Measurements from ENCODE around the gene CFAP20DC.
"Not testable (repeated sequence)": the region's sequence is repeated elsewhere in the genome, so short reads cannot be mapped to it uniquely, and the experiment has no call there.

CFAP20DC gene

GRCh38 chr3:59049671-59050331 is at the start of gene CFAP20DC:
Gene CFAP20DC (minus strand): TSS chr3:59050025. CDS start chr3:59049631, 394 bp downstream.
- DNase-seq = peak; percentile 92

GRCh38 chr3:59098516-59098915 is 48.7 kb upstream of the CFAP20DC start:
- DNase-seq = not testable (repeated sequence)

DNA sequence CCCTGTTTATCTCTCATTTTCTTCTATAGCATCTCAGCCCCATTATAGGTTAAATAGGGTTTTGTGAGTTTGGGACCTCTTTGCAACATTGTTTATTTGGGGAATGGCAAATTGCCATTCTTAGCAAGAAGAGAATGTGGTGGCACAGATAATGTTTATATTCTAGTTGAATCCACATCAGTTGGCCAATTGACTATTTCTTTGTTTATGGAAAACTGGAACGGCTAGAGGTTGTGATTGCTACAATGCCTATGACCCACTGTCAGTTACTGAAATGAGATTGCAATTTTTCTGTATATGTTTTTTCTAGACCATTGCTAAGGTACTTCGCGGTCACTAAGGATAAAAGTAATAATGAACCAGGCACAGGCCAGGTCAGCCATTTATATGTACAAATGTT is 44.6 kb upstream of the CFAP20DC start:
- no peak for DNase-seq

- DNase-seq = no peak
Measured at GRCh38 chr3:59093521-59093920, 43.7 kb upstream of the CFAP20DC start.

DNA sequence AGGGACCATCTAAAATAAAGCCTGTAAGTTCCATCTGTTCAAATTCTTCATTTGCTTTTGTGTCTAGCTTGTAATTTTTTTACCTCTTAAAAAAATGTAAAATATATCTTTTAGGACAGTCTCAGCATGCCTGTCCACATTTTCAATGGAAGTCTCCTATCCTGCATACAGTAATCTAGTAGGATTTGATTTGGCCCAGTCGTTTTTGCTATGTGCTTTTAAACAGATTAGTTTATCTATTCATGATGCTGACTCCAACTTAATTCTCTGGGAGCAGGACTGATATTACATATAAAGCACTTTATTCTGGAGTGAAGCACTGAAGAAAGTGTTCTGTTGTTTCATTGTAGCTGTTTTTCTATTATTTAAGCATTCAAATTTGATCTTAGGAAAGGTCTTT is 38.9 kb upstream of the CFAP20DC start:
- DNase-seq = no peak

- no peak for DNase-seq
Measured at GRCh38 chr3:59085976-59086375, 36.2 kb upstream of the CFAP20DC start.

DNA sequence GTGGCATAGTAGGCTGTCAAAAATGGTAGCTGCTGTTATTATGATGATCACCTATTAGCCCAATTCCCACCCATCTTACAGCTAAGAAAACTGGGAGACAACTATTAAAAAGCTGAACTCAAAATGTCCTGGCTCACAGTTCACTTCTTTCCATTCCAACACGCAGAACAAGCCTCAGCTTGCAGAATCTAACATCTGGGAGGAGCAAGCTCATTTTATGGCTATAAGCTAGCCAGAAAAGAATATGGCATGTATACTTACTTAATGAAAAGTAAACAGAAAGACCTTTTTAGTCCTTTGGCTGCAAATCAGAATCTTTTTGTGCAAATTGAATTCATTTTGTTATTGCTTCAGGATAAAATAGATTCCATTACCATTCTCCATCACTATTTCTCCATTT is 34.8 kb upstream of the CFAP20DC start:
- no peak for DNase-seq

- DNase-seq = no peak
Measured at GRCh38 chr3:59082106-59082505, 32.3 kb upstream of the CFAP20DC start.

DNA sequence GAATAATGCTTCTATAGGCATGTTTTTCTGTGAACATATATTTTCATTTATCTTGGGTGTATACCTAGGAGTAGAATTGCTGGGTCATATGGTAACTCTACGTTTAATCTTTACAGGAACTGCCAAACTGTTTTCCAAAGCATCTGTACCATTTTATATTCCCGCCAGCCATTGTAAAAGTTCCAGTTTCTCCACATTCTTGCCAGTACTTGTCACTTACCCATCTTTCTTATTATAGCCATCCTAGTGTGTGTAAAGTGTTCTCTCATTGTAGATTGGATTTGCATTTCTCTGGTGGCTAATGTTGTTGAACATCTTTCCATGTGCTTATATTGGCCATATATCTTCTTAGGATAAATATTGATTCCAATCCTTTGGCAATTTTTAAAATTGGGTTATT is 31.2 kb upstream of the CFAP20DC start:
- no peak for DNase-seq

DNA sequence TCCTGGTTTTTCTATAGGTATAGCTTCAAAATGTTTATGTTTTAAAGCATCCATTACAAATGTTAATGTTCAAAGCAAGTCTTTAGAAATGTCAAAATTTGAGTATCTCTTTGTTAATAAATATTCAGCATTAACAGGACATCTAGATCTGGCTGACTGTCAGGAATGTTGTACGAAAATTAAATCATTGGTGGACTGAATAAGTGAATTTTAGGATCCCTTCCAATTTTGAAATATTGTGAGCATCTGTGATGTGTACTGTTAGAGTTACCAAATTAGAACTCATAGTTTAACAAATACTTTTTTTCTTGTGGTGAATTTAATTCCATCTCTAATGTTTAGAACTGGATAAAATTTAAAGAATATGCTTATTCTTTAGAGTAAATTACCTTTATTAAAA is 30.1 kb upstream of the CFAP20DC start:
- DNase-seq = no peak

DNA sequence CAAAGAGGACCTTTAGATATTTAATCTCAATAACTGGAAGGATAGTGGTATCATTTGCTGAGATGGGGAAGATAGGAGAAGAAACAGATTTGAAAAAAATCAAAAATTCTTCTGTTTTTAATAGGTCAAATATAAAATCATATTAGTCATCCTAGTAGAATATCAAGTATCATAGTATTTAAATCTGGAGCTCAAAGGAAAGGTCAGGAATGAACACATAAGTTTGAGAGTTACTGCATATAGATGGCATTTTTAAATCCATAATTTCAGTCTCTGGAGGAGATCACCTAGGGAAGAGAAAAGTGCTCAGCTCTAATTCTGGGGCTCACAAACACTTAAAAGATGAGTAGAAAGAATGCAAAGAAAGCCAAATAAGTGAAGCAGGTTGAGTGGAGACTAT is 24.9 kb upstream of the CFAP20DC start:
- no peak for DNase-seq

DNA sequence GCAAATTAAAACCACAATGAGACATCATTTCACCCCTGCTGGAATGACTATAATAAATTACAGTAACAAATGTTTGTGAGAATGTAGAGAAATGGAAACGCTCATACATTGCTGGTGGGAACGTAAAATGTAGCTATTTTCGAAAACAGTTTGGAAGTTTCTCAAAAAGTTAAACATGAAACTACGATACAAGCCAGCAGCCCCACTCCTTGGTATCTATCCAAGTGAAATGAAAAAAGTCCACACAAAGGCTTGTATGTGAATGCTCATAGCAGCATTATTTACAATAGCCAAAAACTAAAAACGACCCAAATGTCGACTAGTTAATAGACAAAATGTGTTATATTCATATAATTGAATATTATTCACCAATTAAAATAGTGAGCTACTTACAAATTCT is 22.9 kb upstream of the CFAP20DC start:
- no peak for DNase-seq

GRCh38 chr3:59069838-59070237 is 20.0 kb upstream of the CFAP20DC start:
- DNase-seq = no peak

DNA sequence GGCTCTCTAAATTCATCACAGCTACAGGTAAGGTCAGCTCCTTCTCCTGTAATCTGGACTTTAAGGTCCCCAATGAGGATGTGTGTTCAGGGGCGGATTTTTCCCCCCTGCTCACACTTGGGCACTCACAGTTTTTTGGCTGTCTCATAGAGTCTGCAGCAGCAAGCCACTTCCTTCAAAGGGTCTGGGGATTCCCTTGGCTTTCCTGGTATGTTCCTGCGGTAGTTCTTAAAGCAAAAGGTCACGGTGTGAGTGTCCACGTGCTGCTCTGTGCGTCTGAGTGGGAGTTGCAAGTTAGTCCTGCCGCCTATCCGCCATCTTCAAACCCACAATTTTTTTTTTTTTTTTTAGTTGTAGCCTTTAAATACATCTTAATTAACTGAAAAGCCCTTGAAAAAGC is 15.4 kb upstream of the CFAP20DC start:
- no peak for DNase-seq

DNA sequence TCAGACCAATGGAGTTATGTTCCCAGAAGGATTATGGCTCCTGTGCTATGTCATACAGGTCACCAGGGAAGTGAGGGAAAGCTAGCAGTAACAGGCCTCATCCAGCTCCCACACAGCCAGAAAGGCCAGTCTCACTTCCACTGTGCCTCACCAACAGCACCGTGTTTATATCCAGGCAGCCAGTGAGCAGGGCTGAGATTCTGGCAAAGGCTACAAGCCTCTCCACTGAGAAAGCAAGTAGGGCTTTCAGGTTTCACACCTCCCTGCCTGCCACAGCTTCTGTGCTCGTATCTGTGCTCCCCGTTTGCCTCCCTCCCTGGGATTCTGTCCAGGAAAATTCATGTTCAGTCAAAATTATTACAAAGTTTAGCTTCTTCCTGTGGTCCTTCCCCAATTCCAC is 14.9 kb upstream of the CFAP20DC start:
- no peak for DNase-seq

- DNase-seq = no peak
Measured at GRCh38 chr3:59064276-59064675, 14.5 kb upstream of the CFAP20DC start.

GRCh38 chr3:59056706-59057105 is 6.9 kb upstream of the CFAP20DC start:
- DNase-seq = no peak

- DNase-seq = peak; percentile 25
Measured at GRCh38 chr3:59052803-59053411, 3.1 kb upstream of the CFAP20DC start.

GRCh38 chr3:59050811-59051414 is 1.1 kb upstream of the CFAP20DC start:
- DNase-seq = not testable (repeated sequence)

GRCh38 chr3:59046839-59047238 is 3.0 kb downstream of the CFAP20DC start:
- DNase-seq = peak; percentile 20

DNA sequence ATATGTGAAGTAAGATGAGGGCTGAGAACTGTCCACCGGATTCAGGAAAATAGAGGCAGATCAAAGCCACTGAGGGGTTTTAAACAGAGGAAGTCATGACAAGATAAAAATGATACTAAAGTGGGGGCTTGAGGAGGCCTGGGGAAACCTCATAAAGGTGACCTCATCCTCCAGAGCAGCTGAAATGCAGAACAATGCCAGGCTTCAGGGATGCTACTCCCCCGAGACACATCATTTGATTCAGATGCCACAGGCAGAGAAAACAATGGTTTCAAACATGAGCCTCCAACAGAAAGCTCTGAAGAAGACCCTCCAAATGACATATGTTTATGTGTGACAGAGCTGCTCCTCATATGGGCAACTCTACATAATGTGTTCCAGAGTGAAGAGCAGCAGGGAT is 6.4 kb downstream of the CFAP20DC start:
- DNase-seq = peak; percentile 39

DNA sequence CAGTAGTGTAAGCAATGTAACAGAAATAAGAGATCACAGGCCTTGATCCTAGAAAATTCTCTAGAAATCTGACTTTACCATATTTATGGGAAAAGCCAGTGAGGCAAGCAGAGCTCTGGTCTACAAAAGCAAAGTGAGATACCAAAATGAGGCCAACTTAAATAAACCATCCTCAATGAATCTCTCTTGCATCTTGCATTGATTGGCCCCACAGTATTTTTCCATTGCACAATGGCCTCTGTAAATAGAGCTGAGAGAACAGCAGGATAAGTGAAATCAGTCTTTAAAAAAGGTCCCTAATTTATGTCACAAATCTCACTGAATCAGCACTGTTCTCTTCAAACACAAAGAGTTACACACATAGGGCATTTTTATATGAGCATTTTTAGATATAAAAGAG is 8.9 kb downstream of the CFAP20DC start:
- peak; percentile 25 for DNase-seq

DNA sequence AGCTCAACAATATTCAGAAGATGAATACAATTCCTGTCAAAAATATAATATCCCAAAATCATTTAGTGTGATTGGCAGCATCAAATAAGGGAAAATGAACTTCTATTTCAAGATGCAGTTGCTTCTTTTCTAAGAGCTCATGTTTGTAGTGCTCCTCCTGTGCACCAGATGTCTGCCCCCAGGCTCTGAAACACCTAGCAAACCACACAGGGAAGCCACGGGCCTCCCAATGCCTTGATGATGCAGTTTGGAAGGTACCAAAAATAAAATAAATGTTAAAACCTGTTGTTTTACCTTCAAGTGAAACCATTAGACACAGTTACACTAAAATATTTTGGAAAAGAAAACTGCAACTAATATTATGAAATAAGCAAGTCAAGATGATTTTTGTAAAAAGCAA is 22.2 kb downstream of the CFAP20DC start:
- DNase-seq = peak; percentile 55

- DNase-seq = no peak
Measured at GRCh38 chr3:59023612-59024011, 26.2 kb downstream of the CFAP20DC start.

GRCh38 chr3:59017617-59017984 is 32.2 kb downstream of the CFAP20DC start:
- DNase-seq = no peak
